K562 (cell line): ENCODE data around the gene TP73. TPM values are rescaled to one million over a fixed set of nuclear protein-coding genes. Genes with fewer than 3 reads are reported as not detected.

Experiments
- C11orf30 ChIP-seq: fragments of 450-650 bp; IDR thresholded peaks from 2 replicates; pipeline ENCODE4 v1.6.1; 2016; ENCODE audit warnings: low read depth, mild to moderate bottlenecking
- CBFA2T2 ChIP-seq: fragments of 450-650 bp; conservative IDR thresholded peaks from 2 replicates; pipeline ENCODE4 v1.6.1; 2017; ENCODE audit warnings: mild to moderate bottlenecking
- CREM ChIP-seq: IDR thresholded peaks from 2 replicates; pipeline ENCODE4 v1.6.1; 2014; ENCODE audit warnings: antibody characterized with exemption, low read depth
- CXXC5 ChIP-seq: fragments of 250-450 bp; sonication (Bioruptor Pico); IDR thresholded peaks from 2 replicates; pipeline ENCODE4 v1.8.0; 2022; ENCODE audit warnings: inconsistent platforms, mild to moderate bottlenecking, moderate library complexity
- HCFC1 ChIP-seq: IDR thresholded peaks from 2 replicates; pipeline ENCODE4 v1.6.1; 2012; ENCODE audit warnings: low read depth, low read length, improper control_type of control experiment
- JUN ChIP-seq, 2 experiments: sonication (generic) in 1 of 2; formaldehyde crosslinking in 1 of 2; IDR thresholded peaks; 2 replicates each; pipeline versions ENCODE4 v1.6.1 to v1.8.0; 2012 to 2022; ENCODE audit warnings: borderline replicate concordance in 2 of 2, mild to moderate bottlenecking in 2 of 2, improper control_type of control experiment in 1 of 2, low read depth in 1 of 2, low read length in 1 of 2, missing genetic modification reagents in 1 of 2
- KAT2B ChIP-seq: IDR thresholded peaks from one replicate; pipeline ENCODE4 v1.6.1; 2012; ENCODE audit warnings: low read depth, mild to moderate bottlenecking, control low read depth, inconsistent platforms, low read length, moderate library complexity
- NRF1 ChIP-seq, 2 experiments: fragments of 450-650 bp; IDR thresholded peaks in 1 of 2; conservative IDR thresholded peaks in 1 of 2; 2 replicates each; pipeline ENCODE4 v1.6.1; 2014; ENCODE audit warnings: mild to moderate bottlenecking in 2 of 2
- RB1 ChIP-seq: fragments of 450-650 bp; IDR thresholded peaks from 2 replicates; pipeline ENCODE4 v1.6.1; 2017; ENCODE audit warnings: low read depth, mild to moderate bottlenecking
- polyA plus RNA-seq, 8 experiments: library from polyadenylated mRNA; depleted of rRNA in 4 of 8; stranded (reverse) in 5 of 8; unstranded in 3 of 8; fragments of >200 nt; fragmentation: Nextera tagmentation in 2 of 8; fragmentation: Illumina TruSeq in 1 of 8; extraction: Ambion mirVana in 2 of 8; extraction: Trizol in 1 of 8; gene quantifications; 2 replicates each; pipeline versions ENCODE4 v1.2.1 to v1.2.3, GENCODE V29; 2011 to 2014; ENCODE audit warnings: inconsistent platforms in 1 of 8, missing spikeins in 1 of 8
- total RNA-seq, 7 experiments: library from RNA; depleted of rRNA in 6 of 7; stranded (reverse); fragments of >200 nt in 6 of 7; fragmentation: Illumina TruSeq in 2 of 7; extraction: Trizol in 2 of 7; gene quantifications; 2 replicates each; pipeline versions ENCODE4 v1.2.1 to v1.2.3, GENCODE V29; 2011 to 2021; ENCODE audit warnings: low replicate concordance in 1 of 7
- TF ChIP-seq, protein P1 (sequence below): sonication (generic); formaldehyde crosslinking; IDR thresholded peaks from 2 replicates; pipeline ENCODE4 v1.8.0; 2022; ENCODE audit warnings: mild to moderate bottlenecking, low read depth, missing genetic modification reagents
- TF ChIP-seq, protein P2 (sequence below), 2 experiments: fragments of 450-650 bp; conservative IDR thresholded peaks; 2 replicates each; pipeline ENCODE4 v1.6.1; 2017; ENCODE audit warnings: mild to moderate bottlenecking in 2 of 2, moderate library complexity in 2 of 2
- TF ChIP-seq, protein P3 (sequence below): fragments of 450-650 bp; IDR thresholded peaks from 2 replicates; pipeline ENCODE4 v1.6.1; 2016; ENCODE audit warnings: missing biosample characterization, missing genetic modification characterization
- TF ChIP-seq, protein P4 (sequence below): sonication (generic); formaldehyde crosslinking; IDR thresholded peaks from 2 replicates; pipeline ENCODE4 v1.8.1; 2023; ENCODE audit warnings: mild to moderate bottlenecking, missing genetic modification reagents
- TF ChIP-seq, protein P5 (sequence below): fragments of 250-450 bp; sonication (Bioruptor Pico); IDR thresholded peaks from 2 replicates; pipeline ENCODE4 v1.8.0; 2022; ENCODE audit warnings: moderate library complexity, mild to moderate bottlenecking, inconsistent platforms
- TF ChIP-seq, protein P6 (sequence below), 2 experiments: fragments of 450-650 bp; IDR thresholded peaks; 2 replicates each; pipeline ENCODE4 v1.6.1; 2018; ENCODE audit warnings: mild to moderate bottlenecking in 2 of 2, low read depth in 1 of 2; ENCODE audit not compliant: partially characterized antibody in 2 of 2

Gene TP73
- total and polyA plus RNA-seq, 9 of the 15 experiments (the other 6 are each of a cell fraction or from before 2014, with no cell fraction given): 0.07 to 1.6 (median 0.40) TPM; not detected in 2

DNA sequence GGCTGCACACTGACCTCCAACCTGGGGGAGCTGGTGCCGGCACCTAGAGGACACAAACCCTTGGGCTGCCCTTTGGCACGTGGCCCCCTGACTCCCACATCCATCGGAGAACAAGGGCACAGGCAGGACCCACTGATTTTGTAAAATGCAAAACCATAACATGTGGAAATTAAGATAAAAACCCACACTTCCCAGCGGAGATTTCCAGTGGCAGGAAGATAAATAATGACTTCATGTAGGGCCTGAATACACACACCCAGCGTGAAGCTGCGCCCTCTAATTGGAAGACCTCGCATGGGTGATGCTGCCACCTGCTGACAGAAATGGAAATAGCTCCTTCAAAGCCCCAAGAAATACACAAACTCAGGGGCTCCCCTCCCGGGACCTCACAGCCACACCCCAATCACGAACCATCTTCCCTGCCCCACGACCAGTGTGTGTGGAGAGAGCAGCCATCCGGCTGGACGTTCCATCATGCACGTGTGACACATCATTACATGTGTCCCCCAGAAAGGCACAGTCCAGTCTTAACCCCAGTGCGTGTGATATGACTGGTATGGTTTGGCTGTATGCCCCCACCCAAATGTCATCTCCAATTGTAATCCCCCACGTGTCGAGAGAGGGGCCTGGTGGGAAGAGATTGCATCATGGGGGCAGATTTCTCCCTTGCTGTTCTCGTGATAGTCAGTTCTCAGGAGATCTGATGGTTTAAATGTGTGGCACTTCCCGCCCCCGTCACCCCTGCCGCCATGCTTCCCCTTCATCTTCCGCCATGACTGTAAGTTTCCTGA lies 33.2 kb upstream of the TP73 start (continued):
- TF ChIP-seq, protein P1, sequence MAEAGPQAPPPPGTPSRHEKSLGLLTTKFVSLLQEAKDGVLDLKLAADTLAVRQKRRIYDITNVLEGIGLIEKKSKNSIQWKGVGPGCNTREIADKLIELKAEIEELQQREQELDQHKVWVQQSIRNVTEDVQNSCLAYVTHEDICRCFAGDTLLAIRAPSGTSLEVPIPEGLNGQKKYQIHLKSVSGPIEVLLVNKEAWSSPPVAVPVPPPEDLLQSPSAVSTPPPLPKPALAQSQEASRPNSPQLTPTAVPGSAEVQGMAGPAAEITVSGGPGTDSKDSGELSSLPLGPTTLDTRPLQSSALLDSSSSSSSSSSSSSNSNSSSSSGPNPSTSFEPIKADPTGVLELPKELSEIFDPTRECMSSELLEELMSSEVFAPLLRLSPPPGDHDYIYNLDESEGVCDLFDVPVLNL: no peak
- TF ChIP-seq, protein P2, sequence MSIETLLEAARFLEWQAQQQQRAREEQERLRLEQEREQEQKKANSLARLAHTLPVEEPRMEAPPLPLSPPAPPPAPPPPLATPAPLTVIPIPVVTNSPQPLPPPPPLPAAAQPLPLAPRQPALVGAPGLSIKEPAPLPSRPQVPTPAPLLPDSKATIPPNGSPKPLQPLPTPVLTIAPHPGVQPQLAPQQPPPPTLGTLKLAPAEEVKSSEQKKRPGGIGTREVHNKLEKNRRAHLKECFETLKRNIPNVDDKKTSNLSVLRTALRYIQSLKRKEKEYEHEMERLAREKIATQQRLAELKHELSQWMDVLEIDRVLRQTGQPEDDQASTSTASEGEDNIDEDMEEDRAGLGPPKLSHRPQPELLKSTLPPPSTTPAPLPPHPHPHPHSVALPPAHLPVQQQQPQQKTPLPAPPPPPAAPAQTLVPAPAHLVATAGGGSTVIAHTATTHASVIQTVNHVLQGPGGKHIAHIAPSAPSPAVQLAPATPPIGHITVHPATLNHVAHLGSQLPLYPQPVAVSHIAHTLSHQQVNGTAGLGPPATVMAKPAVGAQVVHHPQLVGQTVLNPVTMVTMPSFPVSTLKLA (conservative IDR thresholded peaks at IDR 0.05): peak; percentile 17 to 58; a peak in 1 of 4 replicates
- TF ChIP-seq, protein P3, sequence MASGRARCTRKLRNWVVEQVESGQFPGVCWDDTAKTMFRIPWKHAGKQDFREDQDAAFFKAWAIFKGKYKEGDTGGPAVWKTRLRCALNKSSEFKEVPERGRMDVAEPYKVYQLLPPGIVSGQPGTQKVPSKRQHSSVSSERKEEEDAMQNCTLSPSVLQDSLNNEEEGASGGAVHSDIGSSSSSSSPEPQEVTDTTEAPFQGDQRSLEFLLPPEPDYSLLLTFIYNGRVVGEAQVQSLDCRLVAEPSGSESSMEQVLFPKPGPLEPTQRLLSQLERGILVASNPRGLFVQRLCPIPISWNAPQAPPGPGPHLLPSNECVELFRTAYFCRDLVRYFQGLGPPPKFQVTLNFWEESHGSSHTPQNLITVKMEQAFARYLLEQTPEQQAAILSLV (tag): no peak
- TF ChIP-seq JUN (IDR thresholded peaks at IDR 0.05; ENCODE audit: borderline replicate concordance, low read depth, low read length): 0 out of 2 replicates have a peak, but pooled peaks have one; percentile 27
- TF ChIP-seq JUN (CRISPR knock-in tag; IDR thresholded peaks at IDR 0.05; ENCODE audit: borderline replicate concordance): peak; percentile 77; the same call in 1 of the 2 replicates
- TF ChIP-seq, protein P4, sequence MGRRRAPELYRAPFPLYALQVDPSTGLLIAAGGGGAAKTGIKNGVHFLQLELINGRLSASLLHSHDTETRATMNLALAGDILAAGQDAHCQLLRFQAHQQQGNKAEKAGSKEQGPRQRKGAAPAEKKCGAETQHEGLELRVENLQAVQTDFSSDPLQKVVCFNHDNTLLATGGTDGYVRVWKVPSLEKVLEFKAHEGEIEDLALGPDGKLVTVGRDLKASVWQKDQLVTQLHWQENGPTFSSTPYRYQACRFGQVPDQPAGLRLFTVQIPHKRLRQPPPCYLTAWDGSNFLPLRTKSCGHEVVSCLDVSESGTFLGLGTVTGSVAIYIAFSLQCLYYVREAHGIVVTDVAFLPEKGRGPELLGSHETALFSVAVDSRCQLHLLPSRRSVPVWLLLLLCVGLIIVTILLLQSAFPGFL (CRISPR knock-in tag): no peak
- no peak for TF ChIP-seq C11orf30
- peak; percentile 58 for TF ChIP-seq CBFA2T2
- TF ChIP-seq, protein P5, sequence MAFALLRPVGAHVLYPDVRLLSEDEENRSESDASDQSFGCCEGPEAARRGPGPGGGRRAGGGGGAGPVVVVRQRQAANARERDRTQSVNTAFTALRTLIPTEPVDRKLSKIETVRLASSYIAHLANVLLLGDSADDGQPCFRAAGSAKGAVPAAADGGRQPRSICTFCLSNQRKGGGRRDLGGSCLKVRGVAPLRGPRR: peak; percentile 30; the same call in 1 of the 2 replicates
- TF ChIP-seq RB1: peak; percentile 10; the same call in 1 of the 2 replicates
- TF ChIP-seq NRF1 (conservative IDR thresholded peaks at IDR 0.05 in 1 of 2, IDR thresholded peaks at IDR 0.05 in 1 of 2): 0 out of 4 replicates have a peak, but pooled peaks of 1 of the 2 experiments have one; percentile 8
- TF ChIP-seq KAT2B: no peak
- TF ChIP-seq CREM: peak; percentile 44; the same call in 1 of the 2 replicates
- TF ChIP-seq CXXC5 (CRISPR knock-in tag): peak; percentile 40
- no peak for TF ChIP-seq HCFC1
- TF ChIP-seq, protein P6, sequence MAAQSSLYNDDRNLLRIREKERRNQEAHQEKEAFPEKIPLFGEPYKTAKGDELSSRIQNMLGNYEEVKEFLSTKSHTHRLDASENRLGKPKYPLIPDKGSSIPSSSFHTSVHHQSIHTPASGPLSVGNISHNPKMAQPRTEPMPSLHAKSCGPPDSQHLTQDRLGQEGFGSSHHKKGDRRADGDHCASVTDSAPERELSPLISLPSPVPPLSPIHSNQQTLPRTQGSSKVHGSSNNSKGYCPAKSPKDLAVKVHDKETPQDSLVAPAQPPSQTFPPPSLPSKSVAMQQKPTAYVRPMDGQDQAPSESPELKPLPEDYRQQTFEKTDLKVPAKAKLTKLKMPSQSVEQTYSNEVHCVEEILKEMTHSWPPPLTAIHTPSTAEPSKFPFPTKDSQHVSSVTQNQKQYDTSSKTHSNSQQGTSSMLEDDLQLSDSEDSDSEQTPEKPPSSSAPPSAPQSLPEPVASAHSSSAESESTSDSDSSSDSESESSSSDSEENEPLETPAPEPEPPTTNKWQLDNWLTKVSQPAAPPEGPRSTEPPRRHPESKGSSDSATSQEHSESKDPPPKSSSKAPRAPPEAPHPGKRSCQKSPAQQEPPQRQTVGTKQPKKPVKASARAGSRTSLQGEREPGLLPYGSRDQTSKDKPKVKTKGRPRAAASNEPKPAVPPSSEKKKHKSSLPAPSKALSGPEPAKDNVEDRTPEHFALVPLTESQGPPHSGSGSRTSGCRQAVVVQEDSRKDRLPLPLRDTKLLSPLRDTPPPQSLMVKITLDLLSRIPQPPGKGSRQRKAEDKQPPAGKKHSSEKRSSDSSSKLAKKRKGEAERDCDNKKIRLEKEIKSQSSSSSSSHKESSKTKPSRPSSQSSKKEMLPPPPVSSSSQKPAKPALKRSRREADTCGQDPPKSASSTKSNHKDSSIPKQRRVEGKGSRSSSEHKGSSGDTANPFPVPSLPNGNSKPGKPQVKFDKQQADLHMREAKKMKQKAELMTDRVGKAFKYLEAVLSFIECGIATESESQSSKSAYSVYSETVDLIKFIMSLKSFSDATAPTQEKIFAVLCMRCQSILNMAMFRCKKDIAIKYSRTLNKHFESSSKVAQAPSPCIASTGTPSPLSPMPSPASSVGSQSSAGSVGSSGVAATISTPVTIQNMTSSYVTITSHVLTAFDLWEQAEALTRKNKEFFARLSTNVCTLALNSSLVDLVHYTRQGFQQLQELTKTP (IDR thresholded peaks at IDR 0.05; ENCODE audit: low read depth in 1 of 2, partially characterized antibody in 2 of 2): no peak
